Upper lobe of left lung (tissue), 4 donors: ENCODE data around the gene EXOC2.

Experiments used
- POLR2A ChIP-seq, 4 donors: fragments of 450-650 bp; IDR thresholded peaks; one replicate each; pipeline ENCODE4 v1.5.1; 2016 to 2017; ENCODE audit warnings: antibody characterized with exemption in 4 of 4, mild to moderate bottlenecking in 2 of 4
- TF ChIP-seq, protein P1 (sequence below), 6 experiments: fragments of 450-650 bp in 4 of 6; fragments of 200-600 bp in 2 of 6; sonication (generic) in 2 of 6; IDR thresholded peaks; one replicate each; pipeline ENCODE4 v1.5.1; 2016 to 2019; ENCODE audit warnings: antibody characterized with exemption in 6 of 6

DNA sequence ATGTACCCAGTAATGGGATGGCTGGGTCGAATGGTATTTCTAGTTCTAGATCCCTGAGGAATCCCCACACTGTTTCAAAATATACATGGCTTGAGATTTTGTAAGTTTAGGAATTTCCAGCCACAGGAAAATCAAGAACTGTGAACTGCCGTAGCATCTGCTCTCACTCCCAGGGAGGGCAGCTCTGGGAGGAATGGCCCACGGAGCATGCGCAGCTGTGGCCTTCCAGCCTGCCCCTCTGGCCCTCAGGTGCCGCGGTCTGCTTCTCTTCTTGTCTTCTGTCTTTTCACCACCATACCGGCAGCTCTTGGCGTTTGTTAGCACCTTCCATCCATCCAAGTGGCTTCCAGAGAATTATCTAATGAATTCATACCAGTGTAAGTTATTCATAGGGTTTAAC is 19.9 kb upstream of the EXOC2 start:
- TF ChIP-seq, protein P1, sequence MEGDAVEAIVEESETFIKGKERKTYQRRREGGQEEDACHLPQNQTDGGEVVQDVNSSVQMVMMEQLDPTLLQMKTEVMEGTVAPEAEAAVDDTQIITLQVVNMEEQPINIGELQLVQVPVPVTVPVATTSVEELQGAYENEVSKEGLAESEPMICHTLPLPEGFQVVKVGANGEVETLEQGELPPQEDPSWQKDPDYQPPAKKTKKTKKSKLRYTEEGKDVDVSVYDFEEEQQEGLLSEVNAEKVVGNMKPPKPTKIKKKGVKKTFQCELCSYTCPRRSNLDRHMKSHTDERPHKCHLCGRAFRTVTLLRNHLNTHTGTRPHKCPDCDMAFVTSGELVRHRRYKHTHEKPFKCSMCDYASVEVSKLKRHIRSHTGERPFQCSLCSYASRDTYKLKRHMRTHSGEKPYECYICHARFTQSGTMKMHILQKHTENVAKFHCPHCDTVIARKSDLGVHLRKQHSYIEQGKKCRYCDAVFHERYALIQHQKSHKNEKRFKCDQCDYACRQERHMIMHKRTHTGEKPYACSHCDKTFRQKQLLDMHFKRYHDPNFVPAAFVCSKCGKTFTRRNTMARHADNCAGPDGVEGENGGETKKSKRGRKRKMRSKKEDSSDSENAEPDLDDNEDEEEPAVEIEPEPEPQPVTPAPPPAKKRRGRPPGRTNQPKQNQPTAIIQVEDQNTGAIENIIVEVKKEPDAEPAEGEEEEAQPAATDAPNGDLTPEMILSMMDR (IDR thresholded peaks at IDR 0.05) = no peak
- no peak for TF ChIP-seq POLR2A (IDR thresholded peaks at IDR 0.05)
